Fibroblast of lung (primary cell): ENCODE results near the gene USF3. TPM values are rescaled to one million over a fixed set of nuclear protein-coding genes. Genes with fewer than 3 reads are reported as not detected.

Experiments used
- DNase-seq, 2 donors: peaks; one replicate each; pipeline versions ENCODE4 v3.0.0 to v3.0.0-alpha.2; 2010; ENCODE audit warnings: low read depth in 2 of 2
- H2AFZ ChIP-seq: 2 replicates; pipeline ENCODE4 v1.5.1; 2012; ENCODE audit warnings: low read length, control low read depth, inconsistent platforms
- H3K27ac ChIP-seq: 2 replicates; pipeline ENCODE4 v1.5.1; 2011; ENCODE audit warnings: low read length, control low read depth; ENCODE audit not compliant: insufficient read depth
- H3K27me3 ChIP-seq: 2 replicates; pipeline ENCODE4 v1.5.1; 2011; ENCODE audit warnings: mild to moderate bottlenecking, low read length; ENCODE audit not compliant: control insufficient read depth, insufficient read depth
- H3K36me3 ChIP-seq: 2 replicates; pipeline ENCODE4 v1.5.1; 2011; ENCODE audit warnings: low read length; ENCODE audit not compliant: control insufficient read depth, insufficient read depth
- H3K4me1 ChIP-seq: 2 replicates; pipeline ENCODE4 v1.5.1; 2011; ENCODE audit warnings: low read length; ENCODE audit not compliant: control insufficient read depth, insufficient read depth; ENCODE audit errors: extremely low read depth
- H3K4me2 ChIP-seq: 2 replicates; pipeline ENCODE4 v1.5.1; 2011; ENCODE audit warnings: low read length, control low read depth; ENCODE audit not compliant: insufficient read depth; ENCODE audit errors: extremely low read depth
- H3K4me3 ChIP-seq, 4 experiments: fragments of 200-600 bp in 1 of 4; sonication (generic) in 1 of 4; replicated peaks in 1 of 4; 2 replicates each; pipeline ENCODE4 v1.5.1; 2011 to 2016; ENCODE audit warnings: low read length in 4 of 4, low read depth in 3 of 4, mild to moderate bottlenecking in 3 of 4, control low read depth in 2 of 4, inconsistent platforms in 1 of 4, mixed read lengths in 1 of 4; ENCODE audit not compliant: insufficient read depth in 1 of 4; ENCODE audit errors: control extremely low read depth in 1 of 4
- H3K79me2 ChIP-seq: 2 replicates; pipeline ENCODE4 v1.5.1; 2012; ENCODE audit warnings: mild to moderate bottlenecking, low read length, inconsistent platforms; ENCODE audit not compliant: control insufficient read depth, insufficient read depth
- H3K9ac ChIP-seq: 2 replicates; pipeline ENCODE4 v1.5.1; 2011; ENCODE audit warnings: mild to moderate bottlenecking, low read length, control low read depth; ENCODE audit not compliant: insufficient read depth
- H3K9me3 ChIP-seq: 2 replicates; pipeline ENCODE4 v1.5.1; 2012; ENCODE audit warnings: low read depth, low read length; ENCODE audit not compliant: control insufficient read depth, insufficient read depth
- H4K20me1 ChIP-seq: 2 replicates; pipeline ENCODE4 v1.5.1; 2011; ENCODE audit warnings: low read length; ENCODE audit not compliant: control insufficient read depth, insufficient read depth; ENCODE audit errors: extremely low read depth
- CTCF ChIP-seq, 2 donors: IDR thresholded peaks in 1 of 2; conservative IDR thresholded peaks in 1 of 2; 1 replicate in 1 of 2; 2 replicates in 1 of 2; pipeline ENCODE4 v1.5.1; 2011 to 2012; ENCODE audit warnings: low read length in 2 of 2, control low read depth in 1 of 2, inconsistent platforms in 1 of 2, low read depth in 1 of 2, mild to moderate bottlenecking in 1 of 2
- EZH2 ChIP-seq: IDR thresholded peaks from 2 replicates; pipeline ENCODE4 v1.5.1; 2012; ENCODE audit warnings: low read length, control low read depth, mild to moderate bottlenecking; ENCODE audit errors: missing control alignments
- polyA plus RNA-seq, 2 donors: library from polyadenylated mRNA; depleted of rRNA in 1 of 2; stranded (reverse) in 1 of 2; unstranded in 1 of 2; fragments of >200 nt; gene quantifications; 2 replicates each; pipeline ENCODE4 v1.2.1, GENCODE V29; 2011 to 2012; ENCODE audit warnings: missing spikeins in 1 of 2
- total RNA-seq: library from RNA; depleted of rRNA; stranded (reverse); fragments of >200 nt; gene quantifications from 2 replicates; pipeline ENCODE4 v1.2.1, GENCODE V29; 2014

The USF3 gene
- total and polyA plus RNA-seq, 2 donors (not counting 1 experiment from before 2014, with no cell fraction given), result 8.9 to 15.8 TPM

DNA sequence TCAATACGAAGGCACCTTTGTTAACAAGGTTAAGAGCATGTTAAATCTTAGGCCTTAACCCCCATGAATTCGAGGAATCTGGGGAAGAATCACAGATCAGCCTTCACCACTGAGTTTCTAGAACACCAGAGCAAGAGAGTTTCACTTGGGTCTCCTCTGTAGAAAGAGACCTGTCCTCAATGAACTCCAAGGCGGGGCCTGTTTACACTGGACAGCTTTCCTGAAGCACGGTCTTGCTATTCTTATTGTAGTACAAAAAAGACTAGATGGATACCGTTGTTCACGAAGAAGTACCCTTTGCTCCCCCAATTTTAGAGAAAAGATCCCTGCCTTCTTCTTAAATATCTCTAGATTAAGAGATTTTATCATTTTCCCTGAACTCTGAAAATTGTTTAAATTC is 64.9 kb downstream of the USF3 start:
- H3K9me3 ChIP-seq, result no peaks in the 10 kb centered on the region
- no peak overlapping the region for H3K9ac ChIP-seq
- no peaks in the 10 kb centered on the region for H3K36me3 ChIP-seq
- no peaks in the 10 kb centered on the region for H3K4me1 ChIP-seq
- no peak overlapping the region for H3K27ac ChIP-seq
- no peak overlapping the region for H2AFZ ChIP-seq
- DNase-seq, result no peak
- H3K27me3 ChIP-seq, result peaks cover 13% of the 10 kb centered on the region
- no peaks in the 10 kb centered on the region for H3K79me2 ChIP-seq
- TF ChIP-seq EZH2 (no peak), CTCF (conservative IDR thresholded peaks at IDR 0.05 in 1 of 2, IDR thresholded peaks at IDR 0.05 in 1 of 2; ENCODE audit: low read depth in 1 of 2, low read length in 2 of 2) (no peak)
- H3K4me3 ChIP-seq, result no peak overlapping the region
- H4K20me1 ChIP-seq, result no peaks in the 10 kb centered on the region
- H3K4me2 ChIP-seq, result no peak overlapping the region

GRCh38 chr3:113630956-113631542 is 65.4 kb downstream of the USF3 start:
- Histone ChIP-seq H3K36me3 (no peaks in the 10 kb centered on the region), H3K4me3 (no peak overlapping the region), H2AFZ (no peak overlapping the region), H3K79me2 (no peaks in the 10 kb centered on the region), H3K9me3 (no peaks in the 10 kb centered on the region), H3K9ac (no peak overlapping the region), H3K4me2 (no peak overlapping the region), H3K27me3 (peaks cover 13% of the 10 kb centered on the region), H3K4me1 (no peaks in the 10 kb centered on the region), H3K27ac (no peak overlapping the region), H4K20me1 (no peaks in the 10 kb centered on the region)
- no peak for TF ChIP-seq CTCF (conservative IDR thresholded peaks at IDR 0.05 in 1 of 2, IDR thresholded peaks at IDR 0.05 in 1 of 2; ENCODE audit: low read depth in 1 of 2, low read length in 2 of 2)
- no peak for TF ChIP-seq EZH2
- DNase-seq, result no peak

DNA sequence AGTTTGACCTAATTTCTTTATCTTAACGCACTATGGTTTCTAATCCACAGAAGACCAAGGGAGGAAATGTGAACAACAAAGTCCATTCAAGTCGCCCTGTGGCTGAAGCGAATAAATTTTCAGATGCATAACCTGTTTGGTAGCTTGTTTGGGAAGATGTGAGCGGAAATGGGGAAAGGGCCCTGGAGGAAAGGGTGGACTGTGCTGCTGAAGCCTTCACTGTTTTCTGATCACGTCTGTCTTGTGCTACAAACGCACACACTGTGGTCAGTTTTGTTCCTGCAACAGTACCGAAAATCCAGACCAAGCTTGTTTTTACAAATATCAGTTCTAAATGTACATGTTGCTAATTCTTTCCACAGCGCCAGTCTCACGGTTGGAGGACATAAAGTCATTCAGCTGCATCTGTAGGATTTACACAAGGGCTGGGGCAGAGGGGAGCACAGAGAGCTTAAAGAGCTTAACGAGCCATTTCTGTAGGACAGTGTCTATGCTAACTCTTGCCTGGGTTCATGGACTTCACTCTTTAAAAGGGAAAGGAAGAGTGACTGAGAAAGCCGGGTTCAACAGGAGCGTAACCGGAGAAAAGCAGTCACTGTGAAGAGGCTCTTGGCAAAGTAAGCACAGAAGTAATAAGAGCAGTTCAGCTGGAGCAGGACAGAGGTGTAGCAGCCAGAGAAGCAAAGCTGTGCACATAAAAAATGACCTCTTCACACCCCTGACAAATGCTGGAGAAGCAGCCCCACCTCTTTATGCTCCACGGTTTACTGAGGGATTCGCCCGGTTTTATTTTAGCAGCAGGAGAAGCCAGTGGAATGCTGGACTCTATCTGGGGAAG is 66.6 kb downstream of the USF3 start:
- no peak for TF ChIP-seq CTCF (conservative IDR thresholded peaks at IDR 0.05 in 1 of 2, IDR thresholded peaks at IDR 0.05 in 1 of 2; ENCODE audit: low read depth in 1 of 2, low read length in 2 of 2)
- no peak for TF ChIP-seq EZH2
- H3K79me2 ChIP-seq, result no peaks in the 10 kb centered on the region
- peaks cover 13% of the 10 kb centered on the region for H3K27me3 ChIP-seq
- no peaks in the 10 kb centered on the region for H3K9me3 ChIP-seq
- no peak overlapping the region for H3K9ac ChIP-seq
- DNase-seq, result no peak
- no peaks in the 10 kb centered on the region for H3K4me1 ChIP-seq
- H2AFZ ChIP-seq, result no peak overlapping the region
- no peak overlapping the region for H3K4me3 ChIP-seq
- no peaks in the 10 kb centered on the region for H3K36me3 ChIP-seq
- H3K4me2 ChIP-seq, result no peak overlapping the region
- no peak overlapping the region for H3K27ac ChIP-seq
- H4K20me1 ChIP-seq, result no peaks in the 10 kb centered on the region
